ENCODE data around the gene APOBEC2. TPM values are rescaled to one million over a fixed set of nuclear protein-coding genes. Genes with fewer than 3 reads are reported as not detected.

Gene APOBEC2
- total and polyA plus RNA-seq, 2 of the 13 experiments (the other 11 are each of a cell fraction or from before 2014, with no cell fraction given) = 0.09 TPM; not detected in 1

- TF ChIP-seq, protein P1, sequence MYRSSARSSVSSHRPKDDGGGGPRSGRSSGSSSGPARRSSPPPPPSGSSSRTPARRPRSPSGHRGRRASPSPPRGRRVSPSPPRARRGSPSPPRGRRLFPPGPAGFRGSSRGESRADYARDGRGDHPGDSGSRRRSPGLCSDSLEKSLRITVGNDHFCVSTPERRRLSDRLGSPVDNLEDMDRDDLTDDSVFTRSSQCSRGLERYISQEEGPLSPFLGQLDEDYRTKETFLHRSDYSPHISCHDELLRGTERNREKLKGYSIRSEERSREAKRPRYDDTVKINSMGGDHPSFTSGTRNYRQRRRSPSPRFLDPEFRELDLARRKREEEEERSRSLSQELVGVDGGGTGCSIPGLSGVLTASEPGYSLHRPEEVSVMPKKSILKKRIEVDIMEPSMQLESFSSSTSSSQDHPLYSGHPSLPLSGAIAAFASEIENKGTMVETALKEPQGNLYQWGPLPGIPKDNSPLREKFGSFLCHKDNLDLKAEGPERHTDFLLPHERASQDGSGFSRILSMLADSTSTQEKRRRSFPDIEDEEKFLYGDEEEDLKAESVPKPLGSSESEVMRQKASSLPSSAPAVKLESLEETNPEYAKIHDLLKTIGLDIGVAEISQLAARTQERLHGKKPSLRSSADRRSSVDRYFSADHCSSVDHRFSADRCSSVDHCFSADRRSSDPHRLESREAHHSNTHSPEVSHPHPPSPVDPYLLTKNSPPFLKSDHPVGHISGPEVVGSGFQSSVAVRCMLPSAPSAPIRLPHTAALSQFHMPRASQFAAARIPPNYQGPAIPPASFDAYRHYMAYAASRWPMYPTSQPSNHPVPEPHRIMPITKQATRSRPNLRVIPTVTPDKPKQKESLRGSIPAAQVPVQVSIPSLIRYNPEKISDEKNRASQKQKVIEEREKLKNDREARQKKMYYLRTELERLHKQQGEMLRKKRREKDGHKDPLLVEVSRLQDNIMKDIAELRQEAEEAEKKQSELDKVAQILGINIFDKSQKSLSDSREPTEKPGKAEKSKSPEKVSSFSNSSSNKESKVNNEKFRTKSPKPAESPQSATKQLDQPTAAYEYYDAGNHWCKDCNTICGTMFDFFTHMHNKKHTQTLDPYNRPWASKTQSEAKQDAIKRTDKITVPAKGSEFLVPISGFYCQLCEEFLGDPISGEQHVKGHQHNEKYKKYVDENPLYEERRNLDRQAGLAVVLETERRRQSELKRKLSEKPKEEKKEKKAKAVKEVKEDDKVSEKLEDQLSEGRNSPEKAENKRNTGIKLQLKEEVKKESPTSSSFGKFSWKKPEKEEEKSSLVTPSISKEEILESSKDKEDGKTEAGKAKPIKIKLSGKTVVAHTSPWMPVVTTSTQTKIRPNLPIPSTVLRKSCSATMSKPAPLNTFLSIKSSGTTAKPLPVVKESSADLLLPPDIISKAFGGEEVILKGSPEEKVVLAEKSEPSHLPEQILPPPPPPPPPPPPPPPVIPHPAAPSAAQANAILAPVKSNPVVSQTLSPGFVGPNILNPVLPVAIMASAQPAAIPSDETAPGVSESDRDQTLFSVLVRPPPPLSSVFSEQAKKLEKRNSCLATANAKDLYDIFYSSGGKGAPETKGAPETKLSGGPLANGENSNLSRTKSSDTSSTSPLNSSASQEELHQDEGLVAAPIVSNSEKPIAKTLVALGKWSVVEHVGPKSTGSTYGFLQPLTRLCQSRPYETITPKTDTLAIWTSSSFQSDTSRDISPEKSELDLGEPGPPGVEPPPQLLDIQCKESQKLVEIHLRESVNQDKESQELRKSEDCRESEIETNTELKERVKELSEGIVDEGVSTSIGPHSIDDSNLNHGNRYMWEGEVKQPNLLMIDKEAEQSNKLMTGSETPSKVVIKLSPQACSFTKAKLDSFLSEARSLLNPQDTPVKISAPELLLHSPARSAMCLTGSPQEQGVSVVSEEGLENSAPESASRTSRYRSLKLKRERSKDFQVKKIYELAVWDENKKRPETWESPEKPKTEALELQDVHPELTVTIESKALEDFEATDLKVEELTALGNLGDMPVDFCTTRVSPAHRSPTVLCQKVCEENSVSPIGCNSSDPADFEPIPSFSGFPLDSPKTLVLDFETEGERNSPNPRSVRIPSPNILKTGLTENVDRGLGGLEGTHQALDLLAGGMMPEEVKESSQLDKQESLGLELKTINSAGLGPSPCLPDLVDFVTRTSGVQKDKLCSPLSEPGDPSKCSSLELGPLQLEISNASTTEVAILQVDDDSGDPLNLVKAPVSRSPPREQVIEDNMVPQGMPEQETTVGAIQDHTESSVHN (CRISPR knock-in tag; IDR thresholded peaks at IDR 0.05) = no peak
- TF ChIP-seq ATF2 (CRISPR knock-in tag; IDR thresholded peaks at IDR 0.05) (peak; percentile 52; the same call in 1 of the 2 replicates), CBFB (CRISPR knock-in tag; IDR thresholded peaks at IDR 0.05) (peak; percentile 51; the same call in 1 of the 2 replicates), XRCC5 (optimal IDR thresholded peaks at IDR 0.05; ENCODE audit: low read length) (peak; percentile 37), ERF (CRISPR knock-in tag; IDR thresholded peaks at IDR 0.05) (0 out of 2 replicates have a peak, but pooled peaks have one; percentile 25), SOX13 (IDR thresholded peaks at IDR 0.05) (peak; percentile 38; the same call in 1 of the 2 replicates), SOX13 (CRISPR knock-in tag; conservative IDR thresholded peaks at IDR 0.05 in 1 of 2, IDR thresholded peaks at IDR 0.05 in 1 of 2) (peak in 1 of 2 experiments; percentile 89; a peak in 2 of 4 replicates), GLI4 (CRISPR knock-in tag; IDR thresholded peaks at IDR 0.05; ENCODE audit: borderline replicate concordance) (no peak), GATA4 (IDR thresholded peaks at IDR 0.05; ENCODE audit: borderline replicate concordance, low read depth) (0 out of 2 replicates have a peak, but pooled peaks have one; percentile 19), ZNF121 (CRISPR knock-in tag; IDR thresholded peaks at IDR 0.05) (0 out of 2 replicates have a peak, but pooled peaks have one; percentile 10), LCORL (IDR thresholded peaks at IDR 0.05) (no peak), LCORL (CRISPR knock-in tag; IDR thresholded peaks at IDR 0.05) (0 out of 2 replicates have a peak, but pooled peaks have one; percentile 40), RBAK (CRISPR knock-in tag; IDR thresholded peaks at IDR 0.05) (no peak), ZNF44 (CRISPR knock-in tag; IDR thresholded peaks at IDR 0.05) (no peak), CBX2 (IDR thresholded peaks at IDR 0.05; ENCODE audit: low read depth, low read length) (no peak), CBX2 (CRISPR knock-in tag; IDR thresholded peaks at IDR 0.05; ENCODE audit: low read depth) (no peak), KLF16 (CRISPR knock-in tag; IDR thresholded peaks at IDR 0.05) (peak in 1 of 2 experiments; percentile 56; a peak in 1 of 4 replicates)
- TF ChIP-seq, protein P2, sequence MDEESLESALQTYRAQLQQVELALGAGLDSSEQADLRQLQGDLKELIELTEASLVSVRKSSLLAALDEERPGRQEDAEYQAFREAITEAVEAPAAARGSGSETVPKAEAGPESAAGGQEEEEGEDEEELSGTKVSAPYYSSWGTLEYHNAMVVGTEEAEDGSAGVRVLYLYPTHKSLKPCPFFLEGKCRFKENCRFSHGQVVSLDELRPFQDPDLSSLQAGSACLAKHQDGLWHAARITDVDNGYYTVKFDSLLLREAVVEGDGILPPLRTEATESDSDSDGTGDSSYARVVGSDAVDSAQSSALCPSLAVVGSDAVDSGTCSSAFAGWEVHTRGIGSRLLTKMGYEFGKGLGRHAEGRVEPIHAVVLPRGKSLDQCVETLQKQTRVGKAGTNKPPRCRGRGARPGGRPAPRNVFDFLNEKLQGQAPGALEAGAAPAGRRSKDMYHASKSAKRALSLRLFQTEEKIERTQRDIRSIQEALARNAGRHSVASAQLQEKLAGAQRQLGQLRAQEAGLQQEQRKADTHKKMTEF (CRISPR knock-in tag; IDR thresholded peaks at IDR 0.05) = peak; percentile 66; the same call in 1 of the 2 replicates
- TF ChIP-seq, protein P3, sequence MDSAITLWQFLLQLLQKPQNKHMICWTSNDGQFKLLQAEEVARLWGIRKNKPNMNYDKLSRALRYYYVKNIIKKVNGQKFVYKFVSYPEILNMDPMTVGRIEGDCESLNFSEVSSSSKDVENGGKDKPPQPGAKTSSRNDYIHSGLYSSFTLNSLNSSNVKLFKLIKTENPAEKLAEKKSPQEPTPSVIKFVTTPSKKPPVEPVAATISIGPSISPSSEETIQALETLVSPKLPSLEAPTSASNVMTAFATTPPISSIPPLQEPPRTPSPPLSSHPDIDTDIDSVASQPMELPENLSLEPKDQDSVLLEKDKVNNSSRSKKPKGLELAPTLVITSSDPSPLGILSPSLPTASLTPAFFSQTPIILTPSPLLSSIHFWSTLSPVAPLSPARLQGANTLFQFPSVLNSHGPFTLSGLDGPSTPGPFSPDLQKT (CRISPR knock-in tag; IDR thresholded peaks at IDR 0.05; ENCODE audit: borderline replicate concordance) = no peak
Observed at GRCh38 chr6:41063884-41064285, 10.9 kb downstream of the APOBEC2 start (continued).
